ENCODE data around the gene OPA1. TPM values are rescaled to one million over a fixed set of nuclear protein-coding genes. Genes with fewer than 3 reads are reported as not detected.

The OPA1 gene
- total and polyA plus RNA-seq, 2 experiments from 2014 or later, result 24.9 to 89.9 TPM

- no peaks in the 10 kb centered on the region for H3K9me3 Mint-ChIP-seq
- H3K36me3 Mint-ChIP-seq (ENCODE audit: low read depth), result peaks cover 20% of the 10 kb centered on the region
- Histone ChIP-seq H2AFZ (no peak overlapping the region), H3K9me2 (ENCODE audit: insufficient read depth) (no peaks in the 10 kb centered on the region), H3K79me2 (replicated peaks; ENCODE audit: insufficient read depth) (peaks cover 100% of the 10 kb centered on the region), H3F3A (replicated peaks; ENCODE audit: low read depth) (no peaks in the 10 kb centered on the region), H3K27me3 (ENCODE audit: insufficient read depth) (no peaks in the 10 kb centered on the region), H3K4me1 (ENCODE audit: insufficient read depth) (peaks cover 17% of the 10 kb centered on the region; the same call in 1 of the 2 replicates), H3K4me2 (no peak overlapping the region), H3K27ac (ENCODE audit: low read depth) (no peak overlapping the region), H3K4me3 (no peak overlapping the region), H3K36me3 (ENCODE audit: insufficient read depth) (no peaks in the 10 kb centered on the region; the same call in 1 of the 2 replicates), H4K20me1 (replicated peaks; ENCODE audit: insufficient read depth) (peaks cover 11% of the 10 kb centered on the region)
- TF ChIP-seq ZNF462 (CRISPR knock-in tag; IDR thresholded peaks at IDR 0.05) (no peak), EZH2 (IDR thresholded peaks at IDR 0.05; ENCODE audit: low read depth, unreplicated experiment) (no peak), CREB1 (CRISPR knock-in tag; IDR thresholded peaks at IDR 0.05; ENCODE audit: low read depth) (no peak), POLR2AphosphoS5 (IDR thresholded peaks at IDR 0.05; ENCODE audit: low read depth) (no peak), NANOG (IDR thresholded peaks at IDR 0.05; ENCODE audit: borderline replicate concordance) (no peak), ETS1 (IDR thresholded peaks at IDR 0.05) (no peak), CTCF (conservative IDR thresholded peaks at IDR 0.05; ENCODE audit: low read depth in 2 of 2) (no peak), ZNF331 (CRISPR knock-in tag; IDR thresholded peaks at IDR 0.05; ENCODE audit: low read depth) (no peak), REST (IDR thresholded peaks at IDR 0.05; ENCODE audit: unreplicated experiment) (no peak), ZNF114 (CRISPR knock-in tag; IDR thresholded peaks at IDR 0.05) (no peak), JUNB (IDR thresholded peaks at IDR 0.05; ENCODE audit: unreplicated experiment) (no peak), STAT1 (IDR thresholded peaks at IDR 0.05; ENCODE audit: unreplicated experiment) (no peak)
- H3K27me3 Mint-ChIP-seq (ENCODE audit: insufficient read depth, low read depth, poor library complexity), result peaks cover 3% of the 10 kb centered on the region
- DNase-seq (ENCODE audit: low spot score) (no peak), ATAC-seq (no peak)
- H3K4me3 Mint-ChIP-seq, result no peak overlapping the region
- peaks cover 20% of the 10 kb centered on the region for H3K4me1 Mint-ChIP-seq
- no peak overlapping the region for H3K27ac Mint-ChIP-seq
These were observed 5.2 kb downstream of the OPA1 start for GRCh38 chr3:193598202-193598601.

Data from GM23338 (cell line).